Non-pigmented ciliary epithelial cell (primary cell): ENCODE data around the gene CTNNA3.

Source experiments
- DNase-seq: peaks from one replicate; pipeline ENCODE4 v3.0.0-alpha.2; 2010; ENCODE audit warnings: low read depth

The CTNNA3 gene

DNA sequence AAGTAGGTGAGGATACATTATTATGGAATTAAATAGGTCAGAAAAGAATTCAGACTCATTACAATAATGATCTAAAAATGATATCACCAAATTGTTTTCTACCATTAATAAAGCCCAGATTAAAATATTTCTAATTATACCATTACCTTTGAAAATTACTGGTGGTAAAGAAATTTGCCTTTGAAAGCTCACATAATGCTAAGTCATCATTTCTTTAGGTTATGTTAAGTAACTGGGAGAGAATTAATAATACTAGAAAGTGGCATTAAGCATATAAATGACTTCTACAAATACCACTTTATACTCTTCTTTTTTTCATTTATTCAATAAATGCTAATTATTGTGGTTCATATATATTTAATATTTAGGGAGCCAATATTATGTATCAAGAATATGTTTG, 1411.4 kb downstream of the CTNNA3 start:
- DNase-seq, result no peak

DNA sequence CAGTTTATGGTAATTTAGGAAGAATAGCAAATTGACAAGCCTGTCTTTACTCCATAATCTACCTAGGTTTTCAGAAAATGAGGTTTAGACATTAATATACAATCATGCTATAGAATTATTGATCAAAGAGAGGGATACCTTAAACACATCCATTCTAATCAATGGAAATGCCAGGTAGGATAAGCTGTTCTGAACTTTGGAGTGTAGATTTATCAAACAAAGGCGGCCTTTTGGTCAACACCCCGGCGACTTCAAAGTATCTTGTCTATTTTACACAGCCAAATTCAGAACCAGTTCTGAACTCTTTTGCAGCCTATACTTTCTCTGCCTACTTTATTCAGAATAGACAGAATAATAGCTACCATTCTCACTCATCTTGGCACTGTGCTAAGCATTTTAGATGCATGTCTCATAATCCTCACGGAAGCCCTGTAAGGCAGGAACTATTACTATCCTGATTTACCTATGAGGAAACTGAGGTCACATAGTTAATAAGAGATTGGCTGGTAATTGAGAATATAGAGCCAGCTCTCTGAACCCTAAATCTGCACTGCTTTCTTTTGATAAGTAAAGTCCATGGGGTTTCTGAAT, 1412.0 kb downstream of the CTNNA3 start:
- DNase-seq, result no peak

DNA sequence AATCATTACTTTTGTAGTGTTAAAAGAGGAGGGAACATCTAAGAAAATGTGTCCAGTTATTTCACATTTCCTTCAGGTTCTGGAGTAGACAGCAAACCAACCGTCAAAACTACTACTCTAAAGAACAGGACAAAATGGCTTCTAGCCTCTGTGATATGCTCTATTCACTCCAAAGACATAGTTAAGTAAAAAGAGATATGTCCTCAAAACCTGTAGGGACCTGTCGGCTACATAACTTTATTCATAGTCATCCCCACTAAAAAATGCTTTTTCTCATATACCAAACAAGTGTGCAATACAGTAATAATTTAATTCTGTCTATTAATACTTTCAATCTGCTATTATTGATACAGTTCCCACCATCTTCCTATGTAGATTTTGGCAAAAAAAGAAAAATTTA, 1412.9 kb downstream of the CTNNA3 start:
- DNase-seq, result no peak

DNA sequence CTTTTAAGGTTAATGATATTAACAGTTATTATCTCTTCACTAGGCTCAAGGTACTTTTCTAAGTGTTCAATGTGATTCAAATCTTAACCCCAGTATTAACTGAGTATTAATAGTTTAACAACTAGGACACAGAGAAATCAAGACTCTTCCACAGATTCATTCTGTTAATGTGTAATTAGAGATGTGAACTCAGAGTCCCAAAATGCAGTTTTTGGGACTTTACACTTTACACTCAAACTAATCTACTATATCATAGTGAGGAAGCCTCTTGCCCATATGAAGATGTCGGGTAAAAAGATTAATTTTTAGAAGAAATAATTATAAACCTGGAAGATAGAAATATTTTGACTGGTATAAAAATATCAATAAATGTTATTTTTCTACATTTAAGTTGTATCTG, 1414.7 kb downstream of the CTNNA3 start:
- DNase-seq, result no peak

DNA sequence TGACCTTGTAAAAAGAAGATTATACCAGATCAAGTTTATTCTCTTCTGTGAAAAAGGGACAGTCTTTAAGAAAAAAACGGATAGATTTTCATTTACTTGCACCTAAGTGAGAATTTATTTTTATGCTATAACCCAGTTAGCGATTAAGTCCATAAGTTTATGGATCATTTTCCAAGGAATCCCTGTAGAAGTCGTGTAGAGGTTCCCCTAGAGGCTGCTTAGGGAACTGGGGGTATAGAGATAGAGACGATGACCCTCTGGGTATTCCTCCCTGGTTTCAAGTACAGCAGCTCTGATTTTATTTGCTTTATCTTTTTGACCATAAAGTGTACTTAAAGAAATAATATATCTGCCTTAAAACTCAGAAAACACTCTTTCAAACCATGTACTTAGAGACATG, 1418.5 kb downstream of the CTNNA3 start:
- no peak for DNase-seq

DNA sequence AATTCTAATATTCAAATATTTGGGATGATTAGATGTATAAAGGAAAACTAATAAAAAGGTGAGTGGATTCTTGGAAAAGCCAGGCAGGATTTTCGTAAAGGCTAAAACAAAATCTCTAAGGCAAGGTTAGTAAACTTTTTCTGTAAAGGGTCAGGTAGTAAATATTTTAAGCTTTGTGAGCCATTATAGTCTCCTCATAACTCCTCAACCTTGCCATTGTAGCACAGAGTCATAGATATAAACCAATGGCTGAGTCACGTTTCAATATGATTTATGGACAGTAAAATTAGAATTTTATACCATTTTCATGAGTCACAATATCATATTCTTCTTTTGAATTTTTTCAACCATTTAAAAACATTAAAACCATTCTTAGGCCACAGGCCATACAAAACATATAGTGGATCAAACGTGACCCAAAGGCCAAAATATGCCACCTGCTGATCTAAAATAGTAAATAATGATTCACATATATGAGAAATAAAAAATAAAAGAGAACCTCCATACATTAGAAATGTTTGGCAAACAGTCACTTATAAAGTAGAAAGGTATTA, 1422.0 kb downstream of the CTNNA3 start:
- DNase-seq, result no peak

DNA sequence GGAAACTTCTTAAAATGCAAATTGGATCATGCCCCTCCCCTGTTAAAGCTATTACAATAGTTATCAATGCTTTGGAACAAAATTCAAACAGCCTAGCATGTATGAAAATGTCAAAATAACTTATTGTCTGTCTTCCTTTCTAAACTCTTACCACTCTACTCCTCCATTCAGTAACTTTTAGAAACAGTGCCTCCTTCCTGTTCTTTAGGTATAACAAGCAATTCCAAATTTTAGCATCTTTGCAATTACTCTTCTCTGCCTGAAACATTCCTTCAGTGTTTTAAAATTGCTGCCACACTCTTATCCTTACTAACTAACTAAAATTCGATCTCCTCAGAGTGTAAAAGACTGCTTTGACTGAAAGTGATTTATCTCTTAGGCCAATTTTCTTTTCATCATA, 1430.6 kb downstream of the CTNNA3 start:
- DNase-seq, result no peak

DNA sequence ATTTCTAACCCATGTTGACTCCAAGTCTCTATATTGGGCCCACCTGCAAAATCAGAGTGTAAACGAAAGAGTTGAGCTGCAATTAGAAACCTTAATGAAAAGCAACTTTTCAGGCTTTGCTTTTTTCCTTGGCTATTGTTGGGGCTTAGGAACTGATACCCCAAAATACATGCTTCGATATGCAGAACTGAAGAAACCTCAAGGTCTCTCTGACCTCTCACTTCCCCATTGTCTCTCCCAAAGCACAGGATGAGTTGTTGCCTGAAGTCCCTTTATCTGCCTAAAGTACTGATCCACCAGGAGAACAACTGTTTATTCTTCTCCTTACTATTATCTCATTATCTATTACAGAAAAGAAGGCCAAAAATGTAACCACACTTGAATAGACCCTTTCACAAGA, 1436.2 kb downstream of the CTNNA3 start:
- DNase-seq, result no peak

DNA sequence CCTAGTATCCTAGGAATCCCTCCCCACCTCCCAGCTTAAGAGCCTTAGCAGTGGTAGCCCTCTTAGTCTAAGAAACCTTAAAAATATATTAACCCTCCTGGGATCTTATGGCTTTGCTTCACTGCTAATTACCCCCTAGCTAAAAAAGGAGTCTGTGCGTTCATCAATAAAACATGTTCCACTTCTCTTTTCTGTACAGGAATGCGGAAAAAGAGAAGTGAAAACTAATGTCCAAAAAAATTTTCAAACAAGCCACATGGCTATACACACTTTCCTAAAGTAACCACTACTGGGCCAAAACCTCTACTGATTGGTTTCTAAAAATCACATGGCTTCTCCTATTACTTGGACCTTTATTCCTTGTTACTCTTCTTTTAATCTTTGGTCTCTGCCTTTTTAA, 1437.3 kb downstream of the CTNNA3 start:
- no peak for DNase-seq

DNA sequence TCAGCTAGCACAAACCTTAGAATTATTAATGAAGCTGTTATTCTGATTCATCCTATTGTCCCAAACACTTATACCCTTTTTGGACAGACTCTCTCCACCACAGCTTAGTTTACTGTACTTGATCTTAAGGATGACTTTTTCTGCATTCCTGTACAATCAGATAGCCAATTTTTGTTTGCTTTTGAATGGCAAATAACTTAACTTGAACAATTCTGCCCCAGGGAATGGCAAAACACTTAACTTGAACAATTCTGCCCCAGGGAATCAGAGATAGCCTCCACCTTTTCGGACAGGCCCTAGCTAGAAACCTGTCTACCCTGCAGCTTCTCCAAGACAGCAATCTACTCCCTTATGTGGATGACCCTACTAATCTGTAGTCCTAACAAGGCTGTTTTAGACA, 1438.2 kb downstream of the CTNNA3 start:
- no peak for DNase-seq

DNA sequence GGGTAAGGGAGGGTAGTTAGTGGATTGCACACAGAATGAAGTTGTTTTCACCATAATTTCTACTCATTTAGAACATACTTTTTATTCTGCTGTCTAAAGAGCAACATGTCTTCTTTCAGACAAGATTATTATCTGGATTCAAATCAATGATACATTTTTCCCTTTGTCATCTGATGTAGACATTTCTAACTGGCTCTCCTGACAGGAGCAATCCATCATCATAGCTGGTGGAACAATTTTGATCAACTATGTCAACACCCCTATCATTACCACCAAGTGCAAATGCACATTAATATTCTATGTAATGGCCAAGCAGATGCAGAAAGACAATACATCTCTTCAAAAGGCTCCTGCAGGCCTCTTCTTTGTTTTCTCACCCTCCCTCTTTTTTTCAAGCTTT, 1443.0 kb downstream of the CTNNA3 start:
- DNase-seq, result no peak

DNA sequence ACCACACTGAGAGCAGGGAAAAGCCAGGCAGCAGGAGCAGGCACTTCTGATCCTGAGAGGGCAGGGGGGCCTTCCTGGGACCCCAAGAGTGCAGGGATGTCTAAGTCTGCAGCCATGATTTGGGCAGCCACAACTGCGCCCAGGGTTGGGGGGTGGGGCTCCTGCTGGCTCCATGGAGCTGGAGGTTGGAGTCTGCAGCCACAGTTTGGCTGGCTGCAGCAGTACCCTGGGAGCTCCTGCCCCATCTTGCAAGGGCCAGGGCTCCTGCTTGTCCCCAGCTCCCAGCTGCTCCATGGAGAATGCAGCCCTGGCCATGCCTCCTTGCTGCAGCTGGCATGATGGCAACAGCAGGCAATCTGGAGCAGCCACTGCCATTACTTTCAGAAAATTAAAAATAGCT, 1449.8 kb downstream of the CTNNA3 start:
- DNase-seq, result no peak

DNA sequence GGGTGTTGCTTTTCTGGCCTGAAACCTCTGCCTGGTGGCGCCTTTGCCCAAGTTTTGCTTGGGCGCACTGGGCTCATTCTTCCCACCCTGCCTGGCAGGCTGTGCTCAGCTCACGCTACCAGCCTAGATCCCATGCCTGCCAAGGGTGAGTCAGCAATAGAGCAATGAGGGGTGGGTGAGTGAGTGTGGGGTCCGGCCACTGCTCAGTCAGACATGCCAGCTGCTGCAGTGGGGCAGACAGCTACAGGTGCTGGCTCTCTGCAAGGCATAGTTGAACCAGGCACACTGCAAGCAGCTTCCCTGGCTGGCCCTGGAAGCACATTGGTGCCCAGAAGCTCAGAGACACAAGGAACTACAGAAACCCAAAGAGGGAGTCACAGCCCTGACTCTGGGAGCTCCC, 1451.0 kb downstream of the CTNNA3 start:
- DNase-seq, result no peak

DNA sequence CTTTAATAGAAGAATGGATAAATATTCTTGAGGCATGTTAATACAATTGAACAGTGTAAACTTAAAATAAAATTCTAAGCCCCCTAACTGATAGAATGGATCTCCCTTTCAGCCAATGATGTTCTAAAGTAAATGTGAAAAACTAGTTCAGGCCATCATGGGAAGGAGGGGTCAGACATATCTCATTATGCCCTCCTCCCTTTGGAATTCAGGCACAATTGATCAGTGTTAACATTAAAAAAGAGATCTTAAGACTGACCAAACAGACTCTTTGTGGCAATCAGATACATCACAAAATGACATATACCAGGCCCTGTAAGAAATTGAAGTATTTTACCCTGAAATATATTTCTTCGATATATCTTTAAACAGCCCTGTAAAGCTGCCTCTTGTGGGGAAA, 1453.1 kb downstream of the CTNNA3 start:
- no peak for DNase-seq

DNA sequence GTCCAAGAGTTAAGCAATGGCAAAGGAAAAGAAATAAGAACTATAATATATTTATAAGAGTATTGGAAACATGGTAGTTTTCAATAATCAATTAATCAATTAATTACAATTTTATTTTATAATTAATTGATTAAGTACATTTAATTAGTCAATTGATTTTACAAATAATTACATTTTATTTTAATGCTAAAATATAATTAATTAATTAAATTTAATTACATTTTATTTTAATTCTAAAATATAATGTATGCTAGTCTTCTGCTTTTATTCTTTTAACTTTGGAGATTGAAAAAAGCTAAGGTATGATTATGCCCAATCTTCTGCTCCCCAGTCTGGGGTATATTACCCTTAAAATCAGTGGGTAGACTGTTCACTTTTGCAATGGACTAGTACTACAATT, 1456.9 kb downstream of the CTNNA3 start:
- DNase-seq, result no peak

DNA sequence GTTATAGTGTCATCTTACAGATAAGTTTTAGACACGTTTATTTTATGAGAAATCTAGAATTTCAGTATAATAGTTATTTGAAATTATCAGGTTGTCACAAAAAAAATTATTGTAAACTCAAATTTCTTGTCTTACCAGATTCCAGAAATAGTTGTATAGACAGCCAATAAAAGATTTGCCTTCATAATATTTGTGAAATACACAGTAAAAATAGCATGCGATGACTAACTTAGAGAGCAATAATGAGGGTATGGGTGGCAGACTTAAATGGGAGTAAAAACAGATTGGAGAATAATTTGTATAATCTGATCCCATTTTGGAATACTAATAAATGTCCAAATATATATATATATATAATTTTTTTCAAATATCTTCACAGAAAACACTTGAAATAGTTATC, 1457.7 kb downstream of the CTNNA3 start:
- DNase-seq, result no peak

DNA sequence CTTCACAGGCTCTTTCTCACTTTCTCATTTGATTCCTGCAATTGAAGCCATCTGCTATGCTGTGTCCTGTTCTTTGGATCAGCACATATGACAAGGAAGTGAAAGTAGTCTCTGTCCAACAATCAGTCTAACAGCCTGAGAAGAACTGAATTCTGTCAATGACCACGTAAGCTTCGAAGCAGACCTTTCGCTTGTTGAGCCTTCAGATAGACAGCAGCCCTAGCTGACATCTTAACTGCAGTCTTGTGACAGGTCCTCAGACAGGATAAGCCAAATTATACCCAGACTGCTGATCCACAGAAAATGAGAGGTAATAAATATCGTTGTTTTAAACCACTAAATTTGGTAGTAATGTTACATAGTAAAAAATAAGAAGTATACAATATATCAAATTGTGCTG, 1461.1 kb downstream of the CTNNA3 start:
- no peak for DNase-seq

DNA sequence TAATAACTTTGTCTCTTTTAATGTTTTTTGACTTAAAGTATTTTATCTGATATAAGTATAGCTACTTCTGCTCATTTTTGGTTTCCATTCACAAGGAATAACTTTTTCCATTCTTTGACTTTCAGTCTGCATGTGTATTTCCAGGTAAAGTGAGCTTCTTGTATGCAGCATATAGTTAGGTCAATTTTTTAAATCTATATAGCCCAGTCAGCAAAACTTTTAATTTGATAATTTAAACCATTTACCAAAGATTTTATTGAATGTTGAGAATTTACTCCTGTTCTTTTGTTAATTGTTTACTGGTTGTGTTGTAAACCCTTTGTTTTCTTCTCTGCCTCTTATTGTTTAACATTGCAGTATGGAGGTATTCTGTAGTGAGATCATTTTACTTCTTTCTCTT, 1467.1 kb downstream of the CTNNA3 start:
- no peak for DNase-seq

DNA sequence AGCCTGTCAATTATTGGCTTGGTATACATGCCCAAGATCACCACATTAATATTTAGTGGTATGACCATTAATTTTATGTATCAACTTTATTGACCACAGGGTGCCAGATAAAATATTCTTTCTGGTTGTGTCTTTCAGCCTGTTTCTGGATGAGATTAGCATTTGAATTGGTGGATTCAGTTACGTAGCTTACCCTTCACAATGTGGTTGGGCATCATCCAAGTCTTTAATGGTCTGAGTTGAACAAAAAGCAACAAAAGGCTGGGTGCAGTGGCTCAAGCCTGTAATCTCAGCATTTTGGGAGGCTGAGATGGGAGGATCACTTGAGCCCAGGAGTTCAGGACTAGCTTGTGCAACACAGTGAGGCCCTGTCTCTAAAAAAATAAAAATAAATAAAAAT, 1472.3 kb downstream of the CTNNA3 start:
- no peak for DNase-seq

DNA sequence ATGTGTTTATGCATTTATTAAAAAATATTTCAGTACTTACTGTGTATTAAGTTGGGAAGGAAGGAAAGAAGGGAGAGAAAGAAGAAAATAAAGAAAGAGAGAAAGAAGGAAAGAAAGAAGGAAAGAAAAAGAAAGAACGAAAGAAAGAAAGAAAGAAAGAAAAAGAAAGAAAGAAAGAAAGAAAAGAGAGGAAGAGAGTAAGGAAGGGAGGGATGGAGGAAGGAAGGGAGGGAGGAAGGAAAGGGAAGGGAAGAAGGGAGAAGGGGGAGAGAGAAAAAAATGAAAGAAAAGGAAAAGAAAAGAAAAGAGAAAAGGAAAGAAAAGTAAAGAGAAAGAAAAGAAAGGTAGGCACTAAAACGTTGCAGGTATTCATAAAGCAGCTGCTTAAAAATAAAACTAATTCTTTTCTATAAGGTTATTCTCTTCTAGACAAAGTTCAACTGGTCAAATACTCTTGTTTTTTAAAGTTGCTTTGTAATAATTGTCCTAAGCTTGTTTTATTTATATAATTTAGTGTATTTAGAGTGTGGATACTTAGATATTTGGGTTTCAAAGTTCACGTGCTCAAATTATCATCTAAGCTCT, 1473.4 kb downstream of the CTNNA3 start:
- DNase-seq, result no peak

DNA sequence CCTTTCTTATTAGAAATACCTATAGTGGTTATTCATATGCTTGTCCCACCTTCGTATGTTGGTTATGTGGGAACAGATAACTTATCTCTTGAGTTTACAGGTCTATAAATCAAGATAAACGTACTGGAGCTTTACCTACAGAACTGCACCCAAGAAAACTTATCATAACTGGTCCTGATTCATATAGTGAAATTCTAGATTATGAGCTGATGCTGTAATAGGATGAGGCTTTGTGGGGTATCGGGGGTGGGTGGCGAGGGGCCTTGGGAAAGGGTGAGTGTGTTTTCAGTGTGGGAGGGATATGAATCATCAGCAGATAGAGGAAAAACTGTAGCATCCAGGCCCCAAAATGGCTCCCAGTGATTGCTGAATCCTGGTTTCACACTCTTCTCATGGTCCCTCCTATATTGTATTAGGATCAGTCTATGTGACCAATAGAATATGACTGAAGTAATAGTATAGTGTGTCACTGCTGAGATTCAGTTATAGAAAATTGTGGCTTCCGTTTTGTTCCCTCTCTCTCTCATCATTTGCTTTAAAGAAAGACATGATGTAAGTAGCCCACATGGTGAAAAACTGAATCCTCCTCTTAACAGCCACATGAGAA, 1476.9 kb downstream of the CTNNA3 start:
- DNase-seq, result no peak

DNA sequence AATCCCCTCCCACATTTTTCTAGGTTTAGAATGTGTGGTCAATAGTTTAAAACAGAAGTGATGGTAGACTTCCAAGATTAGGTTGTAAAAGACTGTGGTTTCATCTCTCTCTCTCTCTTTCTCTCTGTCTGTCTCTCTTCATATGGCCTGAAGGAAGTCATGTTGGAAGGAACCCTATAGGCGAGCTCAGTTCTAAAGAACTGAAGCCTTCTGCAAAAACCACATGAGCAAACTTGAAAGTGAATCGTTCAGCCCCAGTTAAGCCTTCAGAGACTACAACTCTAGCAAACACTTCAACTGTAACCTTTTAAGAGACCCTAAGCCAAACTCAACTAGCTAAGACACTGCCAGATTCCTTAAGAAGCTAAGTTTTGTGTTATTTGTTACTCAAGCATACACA, 1477.7 kb downstream of the CTNNA3 start:
- DNase-seq, result no peak

DNA sequence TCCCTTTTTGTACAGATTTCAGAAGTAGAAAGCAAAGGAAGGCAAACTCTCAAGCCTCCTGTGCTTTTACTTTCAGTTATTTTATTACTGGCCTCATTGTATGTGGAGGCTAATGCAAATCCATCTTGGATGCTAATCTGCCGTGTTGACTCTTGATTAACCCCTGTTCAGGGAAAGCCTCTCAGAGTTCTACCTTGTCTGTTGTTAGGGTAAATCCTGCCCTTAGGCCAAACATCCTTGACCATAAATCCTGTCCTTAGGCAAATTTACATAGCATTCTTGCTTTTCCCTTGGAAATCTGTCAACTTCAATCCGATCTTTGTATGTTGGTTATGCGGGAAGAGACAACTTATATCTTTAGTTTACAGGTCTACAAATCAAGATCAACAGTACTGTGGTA, 1480.1 kb downstream of the CTNNA3 start:
- no peak for DNase-seq
